GM19035 (cell line): ENCODE data around the gene ANTKMT.

Experiments
- ATAC-seq: cut with Tn5 transposase; IDR thresholded peaks from one replicate; pipeline ENCODE4 v1.9.1; 2021; ENCODE audit not compliant: unreplicated experiment

The ANTKMT gene

DNA sequence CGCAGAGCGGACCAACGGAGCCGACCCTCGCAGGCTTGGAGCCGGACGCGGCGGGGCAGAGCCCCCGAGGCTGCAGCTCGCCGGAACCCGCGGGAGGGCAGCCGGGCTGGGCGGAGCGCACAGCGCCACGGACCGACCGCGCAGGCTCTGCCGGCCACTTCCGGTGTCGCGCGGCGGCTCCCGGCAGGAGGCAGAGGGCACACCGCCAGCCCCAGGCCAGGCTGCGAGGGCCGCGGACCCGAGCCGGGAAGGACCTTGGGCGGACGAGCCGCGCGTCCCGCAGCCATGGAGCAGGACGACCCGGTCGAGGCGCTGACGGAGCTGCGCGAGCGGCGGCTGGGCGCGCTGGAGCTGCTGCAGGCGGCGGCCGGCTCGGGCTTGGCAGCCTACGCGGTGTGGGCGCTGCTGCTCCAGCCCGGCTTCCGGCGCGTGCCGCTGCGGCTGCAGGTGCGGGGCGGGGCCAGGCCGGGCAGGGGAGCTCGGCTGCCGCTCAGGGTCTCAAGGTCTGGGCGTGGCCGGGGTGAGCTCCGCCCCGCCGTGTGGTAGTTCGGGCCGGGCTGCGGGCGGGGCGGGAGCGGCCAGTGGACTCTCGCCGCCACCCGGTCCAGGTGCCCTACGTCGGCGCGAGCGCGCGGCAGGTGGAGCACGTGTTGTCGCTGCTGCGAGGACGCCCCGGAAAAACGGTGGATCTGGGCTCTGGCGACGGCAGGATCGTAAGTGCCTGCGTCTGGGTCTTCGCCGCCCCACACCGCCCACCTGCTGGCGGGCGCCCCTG lies at the start of gene ANTKMT:
Gene ANTKMT, plus strand, starts transcription at position 157 of the 775 bp plus-strand sequence. Its CDS starts 129 bp downstream, at position 286.
- ATAC-seq, result peak; percentile 66

- no peak for ATAC-seq
These were observed 49.4 kb upstream of the ANTKMT start for GRCh38 chr16:671353-672131.

DNA sequence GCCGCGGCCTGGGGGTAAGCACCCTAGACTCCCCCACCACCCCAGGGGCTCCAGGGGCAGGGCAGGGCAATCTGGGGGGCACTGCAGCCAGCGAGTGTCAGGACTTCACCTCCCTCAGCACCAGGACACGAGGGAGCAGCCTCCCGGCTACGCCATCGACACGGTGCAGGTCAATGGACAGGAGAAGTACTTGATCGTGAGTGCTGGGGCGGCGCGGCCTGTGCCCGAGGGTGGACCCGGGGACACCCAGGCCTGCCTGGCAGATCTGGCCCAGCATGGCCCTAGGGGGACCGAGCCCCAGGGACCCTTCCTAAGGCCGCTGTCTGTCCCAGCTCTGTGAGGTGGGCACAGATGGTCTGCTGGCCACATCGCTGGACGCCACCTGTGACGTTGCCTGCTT lies 48.6 kb upstream of the ANTKMT start:
- ATAC-seq, result no peak

DNA sequence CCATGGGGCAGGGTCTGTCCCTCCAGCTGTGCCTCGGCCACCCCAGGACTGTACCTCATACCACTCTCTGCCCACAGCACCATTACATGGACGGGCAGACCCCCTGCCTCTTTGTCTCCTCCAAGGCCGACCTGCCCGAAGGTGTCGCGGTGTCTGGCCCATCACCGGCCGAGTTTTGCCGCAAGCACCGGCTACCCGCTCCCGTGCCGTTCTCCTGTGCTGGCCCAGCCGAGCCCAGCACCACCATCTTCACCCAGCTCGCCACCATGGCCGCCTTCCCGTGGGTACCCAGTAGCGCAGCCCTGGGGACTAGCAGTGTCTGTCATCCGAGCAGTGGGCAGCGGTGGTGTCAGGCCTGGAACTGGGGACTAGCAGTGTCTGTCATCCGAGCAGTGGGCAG lies 48.1 kb upstream of the ANTKMT start:
- no peak for ATAC-seq

DNA sequence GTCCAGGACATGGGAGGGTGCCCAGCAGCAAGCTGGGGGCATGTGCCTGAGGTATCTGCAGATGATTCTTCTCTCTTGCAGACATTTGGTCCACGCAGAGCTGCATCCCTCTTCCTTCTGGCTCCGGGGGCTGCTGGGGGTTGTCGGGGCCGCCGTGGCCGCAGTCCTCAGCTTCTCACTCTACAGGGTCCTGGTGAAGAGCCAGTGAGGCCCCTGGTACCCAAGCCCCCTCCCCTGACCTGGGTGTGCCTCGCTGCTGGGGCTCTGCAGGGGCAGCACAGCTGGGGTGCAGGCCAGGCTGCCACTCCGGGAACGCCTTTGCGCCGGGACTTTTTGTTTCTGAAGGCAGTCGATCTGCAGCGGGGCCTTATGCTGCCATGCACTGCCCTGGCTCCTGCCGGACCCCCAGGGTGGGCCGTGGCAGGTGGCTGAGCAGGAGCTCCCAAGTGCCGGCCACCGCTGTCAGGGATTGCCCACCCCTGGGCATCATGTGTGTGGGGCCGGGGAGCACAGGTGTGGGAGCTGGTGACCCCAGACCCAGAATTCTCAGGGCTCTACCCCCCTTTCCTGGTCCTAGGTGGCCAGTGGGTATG lies 47.5 kb upstream of the ANTKMT start:
- ATAC-seq, result no peak

- no peak for ATAC-seq
These were observed 46.6 kb upstream of the ANTKMT start for GRCh38 chr16:674214-674881.

- ATAC-seq, result no peak
These were observed 45.7 kb upstream of the ANTKMT start, which contains the start of gene RHBDL1 for GRCh38 chr16:674968-675883. RHBDL1 (plus strand) TSS chr16:675671; CDS start chr16:675791, 120 bp downstream.

DNA sequence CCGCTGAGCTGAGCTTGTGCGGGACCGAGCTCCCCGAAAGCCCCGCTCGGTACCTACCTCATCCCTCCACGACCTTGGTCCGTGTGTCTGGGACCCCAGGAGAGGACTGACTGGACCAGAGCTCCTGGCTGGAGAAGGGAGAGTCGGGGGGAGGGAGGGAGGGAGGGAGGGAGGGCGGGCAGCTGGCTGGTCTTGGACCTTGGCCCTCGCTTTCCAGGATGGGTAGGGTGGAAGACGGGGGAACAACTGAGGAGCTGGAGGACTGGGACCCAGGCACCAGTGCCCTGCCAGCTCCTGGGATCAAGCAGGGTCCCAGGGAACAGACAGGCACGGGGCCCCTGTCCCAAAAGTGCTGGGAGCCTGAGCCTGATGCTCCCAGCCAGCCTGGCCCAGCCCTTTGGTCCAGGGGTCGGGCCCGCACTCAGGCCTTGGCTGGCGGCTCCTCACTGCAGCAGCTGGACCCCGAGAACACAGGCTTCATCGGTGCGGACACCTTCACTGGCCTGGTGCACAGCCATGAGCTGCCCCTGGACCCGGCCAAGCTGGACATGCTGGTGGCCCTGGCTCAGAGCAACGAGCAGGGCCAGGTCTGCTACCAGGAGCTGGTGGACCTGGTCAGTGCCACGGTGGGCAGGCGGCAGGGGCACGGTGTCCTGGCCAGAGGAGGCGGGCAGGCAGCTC lies 44.9 kb upstream of the ANTKMT start:
- ATAC-seq, result no peak

DNA sequence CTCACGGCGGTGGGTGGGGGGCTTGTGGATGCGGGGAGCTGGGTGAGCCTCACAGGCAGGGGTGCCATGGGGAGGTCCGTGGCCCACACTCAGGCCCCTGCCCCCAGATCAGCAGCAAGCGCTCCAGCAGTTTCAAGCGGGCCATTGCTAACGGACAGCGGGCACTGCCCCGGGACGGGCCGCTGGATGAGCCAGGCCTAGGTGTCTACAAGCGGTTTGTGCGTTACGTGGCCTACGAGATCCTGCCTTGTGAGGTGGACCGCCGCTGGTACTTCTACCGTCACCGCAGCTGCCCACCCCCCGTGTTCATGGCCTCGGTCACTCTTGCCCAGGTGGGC lies 44.4 kb upstream of the ANTKMT start:
- ATAC-seq, result no peak

GRCh38 chr16:676913-677312 lies 44.0 kb upstream of the ANTKMT start:
- no peak for ATAC-seq

DNA sequence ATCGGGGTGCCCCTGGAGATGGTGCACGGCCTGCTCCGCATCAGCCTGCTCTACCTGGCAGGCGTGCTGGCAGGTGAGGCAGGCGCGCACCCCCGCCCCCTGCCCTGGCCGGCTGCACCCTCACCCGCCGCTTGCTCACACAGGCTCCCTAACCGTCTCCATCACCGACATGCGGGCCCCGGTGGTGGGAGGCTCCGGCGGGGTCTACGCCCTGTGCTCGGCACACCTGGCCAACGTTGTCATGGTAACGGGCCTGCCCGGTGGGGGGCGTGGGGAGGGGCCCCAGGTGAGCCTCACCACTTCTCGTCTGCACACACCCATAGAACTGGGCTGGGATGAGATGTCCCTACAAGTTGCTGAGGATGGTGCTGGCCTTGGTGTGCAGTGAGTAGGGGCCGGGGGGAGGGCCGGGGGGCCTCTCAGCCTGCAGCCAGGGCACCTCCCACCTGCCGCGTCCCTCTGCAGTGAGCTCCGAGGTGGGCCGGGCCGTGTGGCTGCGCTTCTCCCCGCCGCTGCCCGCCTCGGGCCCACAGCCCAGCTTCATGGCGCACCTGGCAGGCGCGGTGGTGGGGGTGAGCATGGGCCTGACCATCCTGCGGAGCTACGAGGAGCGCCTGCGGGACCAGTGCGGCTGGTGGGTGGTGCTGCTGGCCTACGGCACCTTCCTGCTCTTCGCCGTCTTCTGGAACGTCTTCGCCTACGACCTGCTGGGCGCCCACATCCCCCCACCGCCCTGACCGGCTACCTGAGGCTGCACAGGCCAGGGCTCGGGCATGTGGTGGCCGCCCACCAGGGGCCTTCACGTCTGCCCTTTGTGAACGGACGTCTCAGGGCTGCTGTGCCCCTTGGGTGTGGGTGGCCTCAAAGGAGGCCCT lies 43.4 kb upstream of the ANTKMT start:
- ATAC-seq, result no peak

DNA sequence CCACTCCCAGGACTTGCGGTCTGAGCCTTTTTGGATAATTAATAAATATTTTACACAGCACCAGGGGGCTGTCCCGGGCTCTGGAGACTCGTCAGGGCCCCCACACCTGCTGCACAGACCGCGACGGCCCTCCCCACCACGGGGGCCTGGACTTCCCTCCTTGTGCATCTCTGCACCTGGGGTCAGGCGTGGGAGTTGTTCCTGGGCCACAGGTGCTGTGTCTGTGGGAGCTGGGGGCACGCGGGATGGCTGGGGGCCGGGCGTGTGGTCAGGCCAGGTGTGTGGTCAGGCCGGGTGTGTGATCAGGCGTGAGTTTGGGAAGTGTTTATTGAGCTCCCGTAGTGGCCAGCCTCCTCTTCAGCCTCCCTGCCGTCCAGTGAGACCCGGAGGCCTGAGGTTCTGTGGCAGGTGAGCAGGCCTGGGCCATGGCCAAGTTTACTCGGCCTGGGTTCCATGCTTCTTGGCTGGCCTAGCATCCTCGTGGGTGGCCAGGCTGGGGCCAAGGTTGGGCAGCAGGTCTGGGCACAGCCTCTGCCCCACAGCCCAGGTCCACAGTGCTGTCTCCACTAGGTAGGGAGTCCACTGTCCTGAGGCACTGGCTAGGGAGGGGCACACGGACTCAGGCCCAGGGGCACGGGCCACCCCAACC lies 42.6 kb upstream of the ANTKMT start:
- no peak for ATAC-seq

GRCh38 chr16:678858-679813 lies 41.8 kb upstream of the ANTKMT start:
- peak; percentile 2 for ATAC-seq

GRCh38 chr16:679814-680624 lies 40.9 kb upstream of the ANTKMT start, which contains the start of gene STUB1:
STUB1 (plus strand) TSS chr16:680410; CDS start chr16:680526, 116 bp downstream.
- ATAC-seq, result peak; percentile 47

DNA sequence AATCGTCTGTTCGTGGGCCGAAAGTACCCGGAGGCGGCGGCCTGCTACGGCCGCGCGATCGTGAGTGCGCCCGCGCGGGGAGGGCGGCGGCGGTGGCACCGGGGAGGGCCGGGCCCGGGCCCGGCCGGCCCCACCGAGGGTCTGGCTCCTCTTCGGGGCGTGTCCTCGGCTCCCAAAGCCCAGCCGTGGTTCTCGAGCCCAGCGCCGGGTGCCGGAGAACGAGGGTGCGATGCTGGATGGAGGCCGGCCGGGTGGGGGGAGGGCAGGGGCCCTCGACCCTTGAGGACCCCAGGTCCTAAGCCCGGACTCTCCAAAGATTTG lies 40.4 kb upstream of the ANTKMT start:
- peak; percentile 1 for ATAC-seq

DNA sequence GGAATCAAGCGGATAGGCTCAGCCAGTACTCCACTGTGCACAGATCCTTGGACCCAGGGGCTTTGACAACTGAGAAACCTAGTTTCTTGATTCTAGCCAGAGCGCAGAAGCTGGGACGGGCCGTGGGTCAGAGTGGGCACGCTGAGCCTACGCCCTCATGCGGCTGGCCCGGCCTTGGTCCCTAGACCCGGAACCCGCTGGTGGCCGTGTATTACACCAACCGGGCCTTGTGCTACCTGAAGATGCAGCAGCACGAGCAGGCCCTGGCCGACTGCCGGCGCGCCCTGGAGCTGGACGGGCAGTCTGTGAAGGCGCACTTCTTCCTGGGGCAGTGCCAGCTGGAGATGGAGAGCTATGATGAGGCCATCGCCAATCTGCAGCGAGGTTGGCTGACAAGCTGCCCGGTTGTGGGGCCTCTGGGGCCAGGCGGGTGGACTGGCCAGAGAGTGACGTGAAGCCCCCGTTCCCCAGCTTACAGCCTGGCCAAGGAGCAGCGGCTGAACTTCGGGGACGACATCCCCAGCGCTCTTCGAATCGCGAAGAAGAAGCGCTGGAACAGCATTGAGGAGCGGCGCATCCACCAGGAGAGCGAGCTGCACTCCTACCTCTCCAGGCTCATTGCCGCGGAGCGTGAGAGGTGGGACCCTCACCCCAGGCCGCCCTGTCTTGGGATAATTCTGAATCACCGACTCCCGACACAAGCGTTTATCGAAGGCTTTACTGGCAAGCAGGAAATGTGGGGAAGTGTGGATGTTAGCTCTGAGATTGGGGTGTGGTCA lies 39.8 kb upstream of the ANTKMT start:
- ATAC-seq, result no peak
